GM10266 (cell line): Measurements from ENCODE around the gene PCBP3.
"Not testable (repeated sequence)": the region's sequence is repeated elsewhere in the genome, so short reads cannot be mapped to it uniquely, and the experiment has no call there.

ENCODE experiments used
- DNase-seq: peaks from one replicate; pipeline ENCODE4 v3.0.0; 2012; ENCODE audit errors: extremely low spot score
- CTCF ChIP-seq: IDR thresholded peaks from 2 replicates; pipeline ENCODE4 v1.5.1; 2012; ENCODE audit warnings: mild to moderate bottlenecking, low read depth; ENCODE audit not compliant: control insufficient read depth, insufficient read depth; ENCODE audit errors: missing control alignments

The PCBP3 gene

DNA sequence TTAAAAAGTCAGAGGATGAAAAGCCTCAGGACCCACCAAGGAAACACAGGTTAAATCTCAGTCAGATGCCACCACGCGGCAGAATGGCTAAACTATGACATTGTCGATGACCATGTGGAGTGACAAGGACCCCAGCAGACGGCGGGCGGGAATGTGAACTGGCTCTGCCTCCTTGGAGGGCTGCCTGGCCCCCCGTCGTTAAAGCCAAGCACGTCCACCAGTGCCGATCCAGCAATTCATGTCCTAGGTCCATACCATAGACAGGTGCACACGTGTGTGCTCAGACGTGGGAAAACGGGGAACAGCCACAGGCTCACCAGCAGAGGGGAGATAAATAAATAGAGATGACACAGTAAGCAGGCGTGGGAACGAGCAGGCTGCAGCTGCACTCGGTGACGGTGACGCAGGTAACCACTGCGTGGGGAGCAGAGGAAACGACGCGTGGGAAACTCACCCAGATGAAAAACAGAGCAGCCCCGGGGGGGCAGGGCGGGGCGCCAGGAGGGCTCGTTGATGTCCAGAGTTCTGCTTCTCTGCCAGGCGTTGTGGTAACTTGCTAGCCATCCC is 28.3 kb upstream of the PCBP3 start:
- DNase-seq: peak; percentile 83
- no peak for TF ChIP-seq CTCF

- TF ChIP-seq CTCF: no peak
- no peak for DNase-seq
Measured at GRCh38 chr21:45617021-45617921, 26.3 kb upstream of the PCBP3 start.

GRCh38 chr21:45618287-45618686 is 25.2 kb upstream of the PCBP3 start:
- no peak for TF ChIP-seq CTCF

DNA sequence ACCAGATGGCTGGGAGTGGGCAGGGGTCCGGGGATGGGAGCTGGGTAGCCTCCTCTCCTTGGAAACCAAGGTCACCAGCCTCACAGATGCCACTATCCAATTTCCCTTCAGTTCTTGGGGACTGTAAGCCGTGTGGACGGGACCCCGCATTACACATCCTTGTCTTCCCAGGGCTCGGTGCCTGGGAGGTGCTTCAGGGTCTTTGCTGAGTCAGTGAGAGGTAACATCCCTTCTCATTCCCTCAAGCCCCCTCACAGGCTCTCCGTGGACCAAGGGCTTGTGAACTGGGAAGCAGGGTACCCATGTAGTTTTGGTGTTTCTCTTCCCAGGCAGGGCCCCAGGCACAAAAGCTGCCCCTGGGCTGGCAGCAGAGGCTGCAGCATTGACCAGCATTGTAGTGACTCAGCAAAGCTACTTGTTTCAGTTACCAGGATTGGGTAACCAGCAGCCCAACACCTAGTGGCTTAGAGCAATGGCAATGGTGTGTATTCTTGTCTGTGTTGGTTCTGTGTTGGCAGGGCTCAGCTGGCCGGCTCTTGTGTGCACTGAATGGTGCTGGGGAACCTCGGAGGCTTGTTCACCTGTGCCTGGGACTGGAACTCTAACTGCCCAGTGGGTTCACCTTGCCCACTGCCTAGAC is 24.6 kb upstream of the PCBP3 start:
- no peak for DNase-seq
- no peak for TF ChIP-seq CTCF

More at GRCh38 chr21:45618287-45618686, 25.2 kb upstream of the PCBP3 start:
- DNase-seq: no peak

- no peak for TF ChIP-seq CTCF
- DNase-seq: no peak
Measured at GRCh38 chr21:45620201-45620923, 23.2 kb upstream of the PCBP3 start.

DNA sequence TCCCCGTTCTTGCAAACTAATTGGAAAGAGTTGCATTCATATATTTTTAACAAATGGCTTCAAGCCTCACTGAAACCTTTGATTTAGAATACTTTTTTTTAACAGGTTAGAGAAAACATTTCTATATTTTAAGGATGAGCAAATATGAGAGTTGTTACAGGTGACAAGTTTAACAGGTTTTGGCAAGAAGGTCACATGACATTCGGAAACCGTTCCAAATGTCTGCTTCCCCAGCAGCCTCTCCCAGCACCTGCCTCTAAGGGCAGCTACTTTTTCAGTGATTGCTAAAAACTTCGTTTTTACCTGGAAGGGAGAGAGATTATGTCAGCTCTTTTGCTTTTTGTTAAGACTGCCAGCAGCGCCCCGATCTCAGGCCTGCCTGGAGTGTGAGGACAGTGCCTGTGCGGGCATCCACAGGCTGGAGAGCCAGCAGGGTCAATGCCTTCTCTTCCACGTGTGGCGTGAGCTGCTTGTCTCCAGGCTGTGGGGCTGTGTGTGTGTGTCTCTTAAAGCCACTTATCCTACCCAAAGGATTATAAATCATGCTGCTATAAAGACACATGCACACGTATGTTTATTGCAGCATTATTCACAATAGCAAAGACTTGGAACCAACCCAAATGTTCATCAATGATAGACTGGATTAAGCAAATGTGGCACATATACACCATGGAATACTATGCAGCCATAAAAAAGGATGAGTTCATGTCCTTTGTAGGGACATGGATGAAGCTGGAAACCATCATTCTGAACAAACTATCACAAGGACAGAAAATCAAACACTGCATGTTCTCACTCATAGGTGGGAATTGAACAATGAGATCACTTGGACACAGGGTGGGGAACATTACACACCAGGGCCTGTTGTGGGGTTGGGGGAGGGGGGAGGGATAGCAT is 21.8 kb upstream of the PCBP3 start:
- not testable (repeated sequence) for DNase-seq
